Peyer's patch (tissue), 4 donors: ENCODE results near the gene TNS4. TPM values are rescaled to one million over a fixed set of nuclear protein-coding genes. Genes with fewer than 3 reads are reported as not detected.

ENCODE experiments used
- DNase-seq, 3 donors: peaks; one replicate each; pipeline ENCODE4 v3.0.0-alpha.2; 2017 to 2019
- H3K27ac ChIP-seq, 4 donors: fragments of 200-600 bp; sonication (generic); one replicate each; pipeline ENCODE4 v1.5.1; 2016 to 2019
- H3K27me3 ChIP-seq, 2 donors: fragments of 200-600 bp; sonication (generic); one replicate each; pipeline ENCODE4 v1.5.1; 2019
- H3K36me3 ChIP-seq, 3 donors: fragments of 200-600 bp; sonication (generic); one replicate each; pipeline ENCODE4 v1.5.1; 2016 to 2019
- H3K4me1 ChIP-seq, 4 donors: fragments of 200-600 bp; sonication (generic); one replicate each; pipeline ENCODE4 v1.5.1; 2016 to 2019
- H3K4me3 ChIP-seq, 4 donors: fragments of 200-600 bp; sonication (generic); 1 replicate in 3 of 4; 2 replicates in 1 of 4; pipeline ENCODE4 v1.5.1; 2016 to 2019; ENCODE audit warnings: mild to moderate bottlenecking in 1 of 4
- H3K9me3 ChIP-seq, 4 donors: fragments of 200-600 bp; sonication (generic); one replicate each; pipeline ENCODE4 v1.5.1; 2016 to 2019; ENCODE audit warnings: mild to moderate bottlenecking in 1 of 4
- POLR2A ChIP-seq, 2 donors: fragments of 450-650 bp; IDR thresholded peaks; one replicate each; pipeline ENCODE4 v1.5.1; 2017; ENCODE audit warnings: antibody characterized with exemption in 2 of 2, mild to moderate bottlenecking in 2 of 2, moderate library complexity in 2 of 2
- total RNA-seq, 4 donors: library from RNA; depleted of rRNA; stranded (reverse); fragments of >200 nt; gene quantifications; one replicate each; pipeline ENCODE4 v1.1.0, GENCODE V29; 2016
- TF ChIP-seq, protein P1 (sequence below), 6 experiments: fragments of 450-650 bp in 4 of 6; fragments of 200-600 bp in 2 of 6; sonication (generic) in 1 of 6; IDR thresholded peaks; one replicate each; pipeline ENCODE4 v1.5.1; 2017 to 2019; ENCODE audit warnings: antibody characterized with exemption in 6 of 6, mild to moderate bottlenecking in 3 of 6, moderate library complexity in 1 of 6

Gene TNS4
- total RNA-seq, 4 donors from 2014 or later: 0.54 to 2.5 (median 1.7) TPM

- Histone ChIP-seq H3K4me1 (peaks cover 6 to 85% (median 15%) of the 10 kb centered on the region in 4 donors), H3K4me3 (peak overlapping the region in 2 of 4 donors; percentile 29 to 74), H3K9me3 (no peaks in the 10 kb centered on the region), H3K27me3 (no peaks in the 10 kb centered on the region), H3K27ac (peak overlapping the region; percentile 54 to 93 (median 72)), H3K36me3 (peaks cover 0 to 13% (median 0%) of the 10 kb centered on the region in 3 donors)
- TF ChIP-seq POLR2A (IDR thresholded peaks at IDR 0.05): peak in 1 of 2 donors; percentile 49
- TF ChIP-seq, protein P1, sequence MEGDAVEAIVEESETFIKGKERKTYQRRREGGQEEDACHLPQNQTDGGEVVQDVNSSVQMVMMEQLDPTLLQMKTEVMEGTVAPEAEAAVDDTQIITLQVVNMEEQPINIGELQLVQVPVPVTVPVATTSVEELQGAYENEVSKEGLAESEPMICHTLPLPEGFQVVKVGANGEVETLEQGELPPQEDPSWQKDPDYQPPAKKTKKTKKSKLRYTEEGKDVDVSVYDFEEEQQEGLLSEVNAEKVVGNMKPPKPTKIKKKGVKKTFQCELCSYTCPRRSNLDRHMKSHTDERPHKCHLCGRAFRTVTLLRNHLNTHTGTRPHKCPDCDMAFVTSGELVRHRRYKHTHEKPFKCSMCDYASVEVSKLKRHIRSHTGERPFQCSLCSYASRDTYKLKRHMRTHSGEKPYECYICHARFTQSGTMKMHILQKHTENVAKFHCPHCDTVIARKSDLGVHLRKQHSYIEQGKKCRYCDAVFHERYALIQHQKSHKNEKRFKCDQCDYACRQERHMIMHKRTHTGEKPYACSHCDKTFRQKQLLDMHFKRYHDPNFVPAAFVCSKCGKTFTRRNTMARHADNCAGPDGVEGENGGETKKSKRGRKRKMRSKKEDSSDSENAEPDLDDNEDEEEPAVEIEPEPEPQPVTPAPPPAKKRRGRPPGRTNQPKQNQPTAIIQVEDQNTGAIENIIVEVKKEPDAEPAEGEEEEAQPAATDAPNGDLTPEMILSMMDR (IDR thresholded peaks at IDR 0.05): no peak
- DNase-seq: peak in 2 of 3 donors; percentile 83 to 86
Measured at GRCh38 chr17:40448639-40449261, 52.7 kb downstream of the TNS4 start.

DNA sequence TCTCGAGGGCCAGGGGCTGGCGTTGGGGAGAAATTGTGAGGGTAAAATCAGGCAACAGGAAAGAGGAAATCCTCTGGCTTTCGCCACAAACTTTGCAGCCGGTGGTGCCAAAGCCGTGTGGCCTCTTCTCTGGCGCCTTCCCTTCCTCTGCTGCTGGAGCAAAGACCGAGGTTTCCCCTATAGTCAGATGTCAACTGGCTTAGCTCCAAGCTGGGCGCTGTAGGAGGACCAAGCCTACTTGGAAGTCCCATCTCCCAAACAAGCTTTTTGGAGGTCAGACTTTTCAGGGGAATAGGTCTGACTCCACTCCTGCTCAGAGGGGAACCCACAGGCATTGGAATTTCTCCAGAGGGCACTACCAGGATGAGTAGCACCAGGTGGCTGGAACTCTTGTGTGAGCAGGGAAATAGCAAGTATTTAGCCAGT is 53.2 kb downstream of the TNS4 start:
- peak overlapping the region in 2 of 4 donors; percentile 20 to 74 for H3K4me3 ChIP-seq
- H3K9me3 ChIP-seq: no peaks in the 10 kb centered on the region
- peaks cover 0 to 8% (median 0%) of the 10 kb centered on the region in 3 donors for H3K36me3 ChIP-seq
- peak overlapping the region; percentile 54 to 93 (median 72) for H3K27ac ChIP-seq
- no peak for DNase-seq
- TF ChIP-seq, protein P1 (IDR thresholded peaks at IDR 0.05): no peak
- no peak for TF ChIP-seq POLR2A (IDR thresholded peaks at IDR 0.05)
- no peaks in the 10 kb centered on the region for H3K27me3 ChIP-seq
- H3K4me1 ChIP-seq: peaks cover 6 to 80% (median 16%) of the 10 kb centered on the region in 4 donors

GRCh38 chr17:40447806-40448205 is 53.6 kb downstream of the TNS4 start:
- no peaks in the 10 kb centered on the region for H3K9me3 ChIP-seq
- DNase-seq: no peak
- H3K4me1 ChIP-seq: peaks cover 5 to 78% (median 16%) of the 10 kb centered on the region in 4 donors
- no peak for TF ChIP-seq POLR2A (IDR thresholded peaks at IDR 0.05)
- TF ChIP-seq, protein P1 (IDR thresholded peaks at IDR 0.05): no peak
- H3K27ac ChIP-seq: peak overlapping the region; percentile 54 to 93 (median 72)
- H3K27me3 ChIP-seq: no peaks in the 10 kb centered on the region
- H3K36me3 ChIP-seq: peaks cover 0 to 4% (median 0%) of the 10 kb centered on the region in 3 donors
- H3K4me3 ChIP-seq: peak overlapping the region in 2 of 4 donors; percentile 20 to 74

DNA sequence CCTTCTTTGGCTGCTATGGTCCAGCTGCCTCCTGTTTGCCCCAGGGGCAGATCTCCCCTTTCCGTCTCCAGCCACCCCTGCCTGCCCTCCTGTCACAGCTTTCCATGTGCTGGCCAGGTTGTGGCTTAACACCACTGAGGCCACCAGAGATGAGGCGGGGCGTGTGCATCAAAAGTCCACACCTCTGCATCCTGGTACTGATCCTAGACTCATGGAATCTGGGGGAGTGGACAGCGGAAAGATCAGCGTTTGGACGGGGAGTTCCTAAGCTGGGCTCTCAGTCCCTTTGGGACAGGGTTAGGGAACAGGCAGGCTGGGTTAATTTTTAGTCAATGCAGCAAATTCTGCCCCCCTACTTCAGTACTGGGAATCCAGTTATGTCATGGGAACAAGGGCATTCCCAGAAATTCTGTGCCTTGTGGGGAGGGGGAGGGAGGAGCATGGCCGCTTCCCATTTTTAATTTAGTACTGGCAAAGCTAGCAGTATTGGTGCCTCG is 54.2 kb downstream of the TNS4 start:
- Histone ChIP-seq H3K27me3 (no peaks in the 10 kb centered on the region), H3K9me3 (no peaks in the 10 kb centered on the region), H3K27ac (peak overlapping the region; percentile 54 to 93 (median 72)), H3K4me3 (peak overlapping the region in 1 of 4 donors; percentile 74), H3K36me3 (no peaks in the 10 kb centered on the region), H3K4me1 (peaks cover 3 to 78% (median 16%) of the 10 kb centered on the region in 4 donors)
- no peak for TF ChIP-seq POLR2A (IDR thresholded peaks at IDR 0.05)
- TF ChIP-seq, protein P1 (IDR thresholded peaks at IDR 0.05): no peak
- DNase-seq: no peak

DNA sequence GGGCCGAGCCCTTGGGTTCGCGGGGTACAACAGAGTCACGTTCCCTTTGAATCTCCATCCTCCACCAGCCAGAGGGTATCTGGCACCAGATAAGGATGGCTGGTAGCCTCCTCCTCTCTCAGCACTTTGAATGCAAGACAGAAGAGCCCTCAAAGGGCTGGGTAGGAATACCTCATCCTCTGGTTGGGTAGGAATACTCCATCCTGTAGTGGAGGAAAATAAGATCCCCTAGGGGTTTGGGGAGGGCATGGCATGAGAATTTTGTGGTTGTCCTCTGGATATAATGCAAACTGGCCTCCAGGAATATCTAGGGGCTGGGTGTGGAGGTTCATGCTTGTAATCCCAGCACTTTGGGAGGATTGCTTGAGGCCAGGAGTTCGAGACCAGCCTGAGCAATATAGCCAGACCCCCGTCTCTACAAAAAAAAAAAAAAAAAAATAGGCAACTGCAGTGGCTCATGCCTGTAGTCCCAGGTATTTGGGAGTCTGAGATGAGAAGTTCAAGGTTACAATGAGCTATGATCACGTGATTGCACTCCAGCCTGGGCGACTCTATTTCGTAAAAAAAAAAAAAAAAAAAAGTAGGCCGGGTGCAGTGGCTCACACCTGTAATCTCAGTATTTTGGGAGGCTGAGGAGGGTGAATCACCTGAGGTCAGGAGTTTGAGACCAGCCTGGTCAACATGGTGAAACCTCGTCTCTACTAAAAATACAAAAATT is 55.5 kb downstream of the TNS4 start:
- Histone ChIP-seq H3K36me3 (no peaks in the 10 kb centered on the region), H3K27ac (peak overlapping the region; percentile 74 to 97 (median 84)), H3K9me3 (no peaks in the 10 kb centered on the region), H3K4me1 (peaks cover 3 to 71% (median 16%) of the 10 kb centered on the region in 4 donors), H3K4me3 (peak overlapping the region; percentile 1 to 89 (median 64)), H3K27me3 (no peaks in the 10 kb centered on the region)
- no peak for DNase-seq
- TF ChIP-seq POLR2A (IDR thresholded peaks at IDR 0.05): no peak
- TF ChIP-seq, protein P1 (IDR thresholded peaks at IDR 0.05): peak in 3 of 6 experiments; percentile 14 to 17 (median 16)
